Adipose tissue (tissue), 3 donors: ENCODE results near the gene PHB1. TPM values are rescaled to one million over a fixed set of nuclear protein-coding genes. Genes with fewer than 3 reads are reported as not detected.
"Not testable (repeated sequence)": the region's sequence is repeated elsewhere in the genome, so short reads cannot be mapped to it uniquely, and the experiment has no call there.

Experiments
- H3K27ac ChIP-seq: one replicate; pipeline ENCODE4 v1.5.1; 2013; ENCODE audit warnings: low read depth, low read length
- WGBS, 3 donors: extraction: QIAGEN DNeasy Blood & Tissue Kit; methylation state at CpG; one replicate each; pipeline ENCODE4 v1.1.7; 2013; 5-methylcytosine and 5-hydroxymethylcytosine counted together
- polyA plus RNA-seq, 3 donors: library from polyadenylated mRNA; stranded (reverse); fragments of 200-250 nt; gene quantifications; one replicate each; pipeline ENCODE4 v1.2.3, GENCODE V29; 2013
- donor health status: healthy with polysubstance abuse.
- donor health status: Bipolar disorder and iron deficiency.
- donor health status: healthy.

The PHB1 gene
- polyA plus RNA-seq, 3 donors: 85.7 to 212 (median 133) TPM

- H3K27ac ChIP-seq: not testable (repeated sequence)
- 81 to 93% (median 93%) methylated on average over 27 to 32 of the region's 32 CpGs for WGBS, 3 donors
Observed at GRCh38 chr17:49418754-49419740, 4.4 kb upstream of the PHB1 start.

- no peak overlapping the region for H3K27ac ChIP-seq
- 0 to 1% (median 0%) methylated on average over 10 of the region's 10 CpGs for WGBS, 3 donors
Observed at GRCh38 chr17:49414271-49414621, 436 bp downstream of the PHB1 start.

GRCh38 chr17:49409066-49409465 is 5.6 kb downstream of the PHB1 start:
- 73 to 87% (median 80%) methylated on average over 14 of the region's 14 CpGs for WGBS, 3 donors
- H3K27ac ChIP-seq: no peak overlapping the region

GRCh38 chr17:49407981-49408501 is 6.6 kb downstream of the PHB1 start:
- no peak overlapping the region for H3K27ac ChIP-seq
- 15 to 28% (median 27%) methylated on average over 9 of the region's 9 CpGs for WGBS, 3 donors

GRCh38 chr17:49407086-49407485 is 7.6 kb downstream of the PHB1 start:
- 89 to 95% (median 94%) methylated on average over 8 to 9 of the region's 9 CpGs for WGBS, 3 donors

GRCh38 chr17:49406421-49407061 is 8.1 kb downstream of the PHB1 start:
- 88 to 91% (median 90%) methylated on average over 9 of the region's 9 CpGs for WGBS, 3 donors
- H3K27ac ChIP-seq: no peak overlapping the region

More at GRCh38 chr17:49407086-49407485, 7.6 kb downstream of the PHB1 start:
- no peak overlapping the region for H3K27ac ChIP-seq

GRCh38 chr17:49404906-49405305 is 9.8 kb downstream of the PHB1 start:
- WGBS, 3 donors: 94 to 98% (median 95%) methylated on average over 14 of the region's 14 CpGs
- no peak overlapping the region for H3K27ac ChIP-seq

- 61 to 87% (median 67%) methylated on average over 12 of the region's 12 CpGs for WGBS, 3 donors
- H3K27ac ChIP-seq: no peak overlapping the region
Observed at GRCh38 chr17:49404361-49404760, 10.3 kb downstream of the PHB1 start.

GRCh38 chr17:49403514-49404289 is 11.0 kb downstream of the PHB1 start:
- 57 to 82% (median 60%) methylated on average over 10 of the region's 10 CpGs for WGBS, 3 donors
- H3K27ac ChIP-seq: no peak overlapping the region

GRCh38 chr17:49402706-49403105 is 12.0 kb downstream of the PHB1 start:
- no peak overlapping the region for H3K27ac ChIP-seq
- 64 to 79% (median 70%) methylated on average over 6 of the region's 6 CpGs for WGBS, 3 donors

GRCh38 chr17:49401971-49402611 is 12.6 kb downstream of the PHB1 start:
- WGBS, 3 donors: 66 to 75% (median 69%) methylated on average over 6 of the region's 6 CpGs
- H3K27ac ChIP-seq: no peak overlapping the region

GRCh38 chr17:49399995-49400394 is 14.7 kb downstream of the PHB1 start:
- WGBS, 3 donors: 74 to 78% (median 75%) methylated on average over 3 of the region's 3 CpGs
- no peak overlapping the region for H3K27ac ChIP-seq

GRCh38 chr17:49397586-49397985 is 17.1 kb downstream of the PHB1 start:
- no peak overlapping the region for H3K27ac ChIP-seq
- whole genome bisulfite sequencing, 3 donors: 52 to 59% (median 55%) methylated on average over 4 of the region's 4 CpGs

GRCh38 chr17:49393491-49394255 is 21.0 kb downstream of the PHB1 start:
- no peak overlapping the region for H3K27ac ChIP-seq
- 64 to 80% (median 65%) methylated on average over 8 of the region's 8 CpGs for WGBS, 3 donors

- H3K27ac ChIP-seq: no peak overlapping the region
- WGBS, 3 donors: 37 to 67% (median 42%) methylated on average over 9 of the region's 9 CpGs
Observed at GRCh38 chr17:49390548-49391324, 23.9 kb downstream of the PHB1 start.

- H3K27ac ChIP-seq: not testable (repeated sequence)
- WGBS, 3 donors: 81 to 90% (median 86%) methylated on average over 12 of the region's 12 CpGs
Observed at GRCh38 chr17:49389514-49390347, 25.0 kb downstream of the PHB1 start.
